NCI-H187 (cell line): ENCODE results near the gene USH1G.

Experiments used
- DNase-seq, 2 experiments: peaks; one replicate each; lab custom pipeline; 2025; lab: John Stamatoyannopoulos, UW

The USH1G gene

GRCh38 chr17:74903034-74903433 lies 20.0 kb downstream of the USH1G start:
- DNase-seq, result no peak

GRCh38 chr17:74901353-74902135 lies 21.5 kb downstream of the USH1G start:
- DNase-seq, result no peak

GRCh38 chr17:74900208-74900607 lies 22.8 kb downstream of the USH1G start:
- DNase-seq, result no peak

- DNase-seq, result no peak
These were observed 24.6 kb downstream of the USH1G start for GRCh38 chr17:74898376-74898946.

GRCh38 chr17:74893936-74894671 lies 29.0 kb downstream of the USH1G start:
- DNase-seq, result no peak

GRCh38 chr17:74892974-74893911 lies 29.8 kb downstream of the USH1G start, which contains the start of gene FADS6:
FADS6 (minus strand) TSS chr17:74893633; CDS start chr17:74893595, 38 bp downstream.
- DNase-seq, result no peak

- DNase-seq, result no peak
These were observed 30.8 kb downstream of the USH1G start for GRCh38 chr17:74892013-74892841.

GRCh38 chr17:74890554-74890953 lies 32.5 kb downstream of the USH1G start:
- DNase-seq, result no peak

- no peak for DNase-seq
These were observed 34.6 kb downstream of the USH1G start for GRCh38 chr17:74888469-74888868.

- DNase-seq, result no peak
These were observed 39.8 kb downstream of the USH1G start for GRCh38 chr17:74883241-74883745.

GRCh38 chr17:74882517-74883240 lies 40.4 kb downstream of the USH1G start:
- DNase-seq, result no peak

GRCh38 chr17:74881073-74881472 lies 42.0 kb downstream of the USH1G start:
- DNase-seq, result no peak

- DNase-seq, result no peak
These were observed 43.7 kb downstream of the USH1G start for GRCh38 chr17:74879308-74879707.

GRCh38 chr17:74878658-74879057 lies 44.4 kb downstream of the USH1G start:
- no peak for DNase-seq

- no peak for DNase-seq
These were observed 45.2 kb downstream of the USH1G start for GRCh38 chr17:74877592-74878548.

- DNase-seq, result no peak
These were observed 47.0 kb downstream of the USH1G start for GRCh38 chr17:74875977-74876593.

GRCh38 chr17:74875155-74875976 lies 47.7 kb downstream of the USH1G start:
- no peak for DNase-seq
